ENCODE measurements around the gene IL22RA1. TPM values are rescaled to one million over a fixed set of nuclear protein-coding genes. Genes with fewer than 3 reads are reported as not detected.

Gene IL22RA1
- total RNA-seq, 1 experiment from 2014 or later: 5.0 TPM

DNA sequence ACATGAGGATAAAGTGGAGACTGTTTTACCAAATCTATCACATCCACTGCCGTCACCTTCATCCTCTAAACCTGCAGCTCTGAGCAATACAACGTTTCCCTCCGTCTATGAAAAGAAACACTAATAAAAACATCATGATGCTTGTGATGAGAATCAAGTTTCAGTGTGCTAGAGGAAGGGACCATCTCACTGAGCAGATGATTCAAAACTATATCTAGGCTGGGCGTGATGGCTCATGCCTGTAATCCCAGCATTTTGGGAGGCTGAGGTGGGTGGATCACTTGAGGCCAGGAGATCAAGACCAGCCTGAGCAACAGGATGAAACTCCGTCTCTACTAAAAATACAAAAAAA is 16.3 kb downstream of the IL22RA1 start:
- Histone ChIP-seq H3K27ac (no peak overlapping the region), H3F3A (ENCODE audit: insufficient read depth, low read depth) (no peaks in the 10 kb centered on the region), H3K4me1 (replicated peaks; ENCODE audit: insufficient read depth) (no peaks in the 10 kb centered on the region), H3K9me3 (ENCODE audit: insufficient read depth, low read depth) (no peaks in the 10 kb centered on the region), H2AFZ (no peak overlapping the region), H3K36me3 (ENCODE audit: low read depth) (no peaks in the 10 kb centered on the region), H3K4me2 (no peak overlapping the region), H3K79me2 (ENCODE audit: low read depth) (no peaks in the 10 kb centered on the region), H3K4me3 (no peak overlapping the region), H3K27me3 (ENCODE audit: insufficient read depth, low read depth) (no peaks in the 10 kb centered on the region), H3K9me2 (ENCODE audit: insufficient read depth) (no peaks in the 10 kb centered on the region), H4K20me1 (ENCODE audit: insufficient read depth) (no peaks in the 10 kb centered on the region)
- ChIA-PET CTCF (interaction anchor here (0.6 kb wide), 1 partner anchor 77 kb away, joined by 6 read pairs; no protein-coding TSS in a partner anchor), POLR2A (ENCODE audit: unreplicated experiment) (interaction anchor here (0.7 kb wide), 1 partner anchor 342 kb away, joined by 3 read pairs; no protein-coding TSS in a partner anchor)
- no peak for TF ChIP-seq EZH2 (IDR thresholded peaks at IDR 0.05; ENCODE audit: low read depth)
- TF ChIP-seq, protein P1, sequence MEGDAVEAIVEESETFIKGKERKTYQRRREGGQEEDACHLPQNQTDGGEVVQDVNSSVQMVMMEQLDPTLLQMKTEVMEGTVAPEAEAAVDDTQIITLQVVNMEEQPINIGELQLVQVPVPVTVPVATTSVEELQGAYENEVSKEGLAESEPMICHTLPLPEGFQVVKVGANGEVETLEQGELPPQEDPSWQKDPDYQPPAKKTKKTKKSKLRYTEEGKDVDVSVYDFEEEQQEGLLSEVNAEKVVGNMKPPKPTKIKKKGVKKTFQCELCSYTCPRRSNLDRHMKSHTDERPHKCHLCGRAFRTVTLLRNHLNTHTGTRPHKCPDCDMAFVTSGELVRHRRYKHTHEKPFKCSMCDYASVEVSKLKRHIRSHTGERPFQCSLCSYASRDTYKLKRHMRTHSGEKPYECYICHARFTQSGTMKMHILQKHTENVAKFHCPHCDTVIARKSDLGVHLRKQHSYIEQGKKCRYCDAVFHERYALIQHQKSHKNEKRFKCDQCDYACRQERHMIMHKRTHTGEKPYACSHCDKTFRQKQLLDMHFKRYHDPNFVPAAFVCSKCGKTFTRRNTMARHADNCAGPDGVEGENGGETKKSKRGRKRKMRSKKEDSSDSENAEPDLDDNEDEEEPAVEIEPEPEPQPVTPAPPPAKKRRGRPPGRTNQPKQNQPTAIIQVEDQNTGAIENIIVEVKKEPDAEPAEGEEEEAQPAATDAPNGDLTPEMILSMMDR (conservative IDR thresholded peaks at IDR 0.05): no peak
- no TSS peak for BruUV-seq (replicated peaks)
- DNase-seq: no peak
- intact Hi-C loops (cut with micrococcal nuclease; ENCODE audit: unreplicated experiment): no loop called here

- no peaks in the 10 kb centered on the region for H4K20me1 ChIP-seq (ENCODE audit: insufficient read depth)
- H2AFZ ChIP-seq: no peak overlapping the region
- ChIA-PET POLR2A (ENCODE audit: unreplicated experiment) (interaction anchor here (0.7 kb wide), 1 partner anchor 342 kb away, joined by 3 read pairs; no protein-coding TSS in a partner anchor), CTCF (interaction anchor here (0.6 kb wide), 1 partner anchor 77 kb away, joined by 6 read pairs; no protein-coding TSS in a partner anchor)
- no TSS peak for BruUV-seq (replicated peaks)
- intact Hi-C loops (cut with micrococcal nuclease; ENCODE audit: unreplicated experiment): no loop called here
- H3K4me2 ChIP-seq: no peak overlapping the region
- no peaks in the 10 kb centered on the region for H3K9me3 ChIP-seq (ENCODE audit: insufficient read depth, low read depth)
- DNase-seq: no peak
- no peaks in the 10 kb centered on the region for H3K27me3 ChIP-seq (ENCODE audit: insufficient read depth, low read depth)
- H3F3A ChIP-seq (ENCODE audit: insufficient read depth, low read depth): no peaks in the 10 kb centered on the region
- H3K4me3 ChIP-seq: no peak overlapping the region
- H3K9me2 ChIP-seq (ENCODE audit: insufficient read depth): no peaks in the 10 kb centered on the region
- no peak overlapping the region for H3K27ac ChIP-seq
- no peaks in the 10 kb centered on the region for H3K79me2 ChIP-seq (ENCODE audit: low read depth)
- H3K36me3 ChIP-seq (ENCODE audit: low read depth): no peaks in the 10 kb centered on the region
- H3K4me1 ChIP-seq (replicated peaks; ENCODE audit: insufficient read depth): no peaks in the 10 kb centered on the region
- TF ChIP-seq EZH2 (IDR thresholded peaks at IDR 0.05; ENCODE audit: low read depth): no peak
- TF ChIP-seq, protein P1 (conservative IDR thresholded peaks at IDR 0.05): no peak
Observed at GRCh38 chr1:24126018-24126671, 16.8 kb downstream of the IL22RA1 start.

DNA sequence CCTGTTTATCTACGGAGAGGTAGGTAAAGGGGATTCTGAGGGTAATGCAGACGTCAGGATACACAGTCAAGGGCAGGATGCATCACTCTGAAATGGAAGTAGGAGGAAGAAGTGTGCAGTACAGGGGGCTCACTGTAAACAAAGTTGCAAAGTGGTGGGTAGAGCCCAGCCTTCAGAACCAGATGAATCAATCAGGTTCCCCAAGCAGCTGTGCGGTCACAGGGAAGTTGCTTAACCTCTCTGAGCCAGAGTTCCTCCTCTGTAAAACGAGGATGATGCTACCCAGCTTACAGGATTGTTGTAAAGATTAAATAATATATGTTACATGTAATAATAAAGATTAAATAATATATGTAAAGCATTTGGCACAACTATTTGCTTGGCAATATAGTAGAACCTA is 17.5 kb downstream of the IL22RA1 start:
- CTCF ChIA-PET: no interaction called here
- Histone ChIP-seq H3K79me2 (ENCODE audit: low read depth) (no peaks in the 10 kb centered on the region), H3K4me1 (replicated peaks; ENCODE audit: insufficient read depth) (no peaks in the 10 kb centered on the region), H3K36me3 (ENCODE audit: low read depth) (no peaks in the 10 kb centered on the region), H3K9me3 (ENCODE audit: insufficient read depth, low read depth) (no peaks in the 10 kb centered on the region), H3F3A (ENCODE audit: insufficient read depth, low read depth) (no peaks in the 10 kb centered on the region), H2AFZ (no peak overlapping the region), H4K20me1 (ENCODE audit: insufficient read depth) (no peaks in the 10 kb centered on the region), H3K27me3 (ENCODE audit: insufficient read depth, low read depth) (no peaks in the 10 kb centered on the region), H3K27ac (no peak overlapping the region), H3K4me3 (no peak overlapping the region), H3K4me2 (no peak overlapping the region), H3K9me2 (ENCODE audit: insufficient read depth) (no peaks in the 10 kb centered on the region)
- TF ChIP-seq, protein P1 (conservative IDR thresholded peaks at IDR 0.05): no peak
- TF ChIP-seq EZH2 (IDR thresholded peaks at IDR 0.05; ENCODE audit: low read depth): no peak
- no peak for DNase-seq
- no TSS peak for BruUV-seq (replicated peaks)
- intact Hi-C loops (cut with micrococcal nuclease; ENCODE audit: unreplicated experiment): no loop called here
- POLR2A ChIA-PET (ENCODE audit: unreplicated experiment): no interaction called here
